CD4-positive, alpha-beta T cell treated with Interleukin-21 for 1 hour (primary cell): ENCODE measurements around the gene PRR5.
"Not testable (repeated sequence)": the region's sequence is repeated elsewhere in the genome, so short reads cannot be mapped to it uniquely, and the experiment has no call there.

Experiments
- DNase-seq: peaks from one replicate; pipeline ENCODE4 v3.0.0-alpha.2; 2020

The PRR5 gene

DNA sequence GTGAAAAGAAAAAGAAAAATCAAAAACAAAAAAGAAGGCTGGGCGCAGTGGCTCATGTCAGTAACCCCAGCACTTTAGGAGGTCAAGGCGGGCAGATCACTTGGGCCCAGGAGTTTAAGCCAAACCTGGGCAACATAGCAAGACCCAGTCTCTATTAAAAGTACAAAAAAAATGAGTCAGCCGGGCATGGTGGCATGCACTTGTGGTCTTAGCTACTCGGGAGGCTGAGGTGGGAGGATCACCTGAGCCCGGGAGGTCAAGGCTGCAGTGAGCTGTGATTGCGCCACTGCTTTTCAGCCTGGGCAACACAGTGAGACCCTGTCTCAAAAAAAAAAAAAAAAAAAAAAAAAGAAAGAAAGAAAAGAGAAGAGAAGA is 26.0 kb upstream of the PRR5 start:
- DNase-seq = not testable (repeated sequence)

DNA sequence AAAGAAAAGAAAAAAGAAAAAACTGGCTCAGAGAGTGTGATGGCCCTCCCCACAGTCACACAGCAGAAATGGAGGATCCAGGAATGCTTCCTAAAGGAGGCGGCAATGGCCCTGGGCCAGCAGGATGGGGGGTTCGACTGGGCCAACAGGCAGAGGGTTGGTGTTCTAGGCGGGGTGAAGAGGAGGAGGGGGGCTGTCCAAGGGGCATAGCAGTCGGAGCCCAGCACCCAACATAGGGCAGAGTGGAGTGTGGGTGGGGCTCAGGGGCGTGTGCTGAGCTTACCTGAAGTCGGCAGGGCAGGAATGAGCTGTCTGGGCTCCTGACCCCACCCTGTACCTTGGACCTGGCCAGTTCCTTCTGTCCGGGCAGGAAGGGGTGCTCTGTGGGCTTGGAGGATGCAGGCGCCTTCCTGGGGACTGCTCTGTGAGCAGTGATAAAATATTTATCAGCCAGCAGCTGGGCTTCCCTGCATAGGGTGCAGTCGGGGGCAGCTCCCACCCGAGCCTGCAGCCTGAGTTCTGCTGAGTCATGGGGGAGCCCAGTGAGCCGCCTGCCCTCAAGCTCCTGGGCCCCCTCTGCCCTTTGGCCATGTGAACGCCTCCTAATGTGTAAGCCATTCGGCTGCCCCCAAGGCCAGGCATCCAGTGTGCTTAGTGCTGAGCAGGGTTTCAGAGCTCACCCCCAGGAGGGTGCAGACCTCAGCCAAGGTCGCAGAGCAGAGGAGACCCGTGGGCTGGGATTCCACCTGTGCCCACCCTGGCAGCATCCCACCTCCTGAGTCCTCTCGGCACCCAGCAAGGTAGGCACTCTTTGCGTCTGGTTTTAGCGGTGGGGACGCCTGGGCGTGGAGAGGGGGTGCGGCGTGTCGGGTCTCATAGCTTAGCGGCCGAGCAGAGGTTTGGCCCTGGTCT is 25.3 kb upstream of the PRR5 start:
- no peak for DNase-seq

DNA sequence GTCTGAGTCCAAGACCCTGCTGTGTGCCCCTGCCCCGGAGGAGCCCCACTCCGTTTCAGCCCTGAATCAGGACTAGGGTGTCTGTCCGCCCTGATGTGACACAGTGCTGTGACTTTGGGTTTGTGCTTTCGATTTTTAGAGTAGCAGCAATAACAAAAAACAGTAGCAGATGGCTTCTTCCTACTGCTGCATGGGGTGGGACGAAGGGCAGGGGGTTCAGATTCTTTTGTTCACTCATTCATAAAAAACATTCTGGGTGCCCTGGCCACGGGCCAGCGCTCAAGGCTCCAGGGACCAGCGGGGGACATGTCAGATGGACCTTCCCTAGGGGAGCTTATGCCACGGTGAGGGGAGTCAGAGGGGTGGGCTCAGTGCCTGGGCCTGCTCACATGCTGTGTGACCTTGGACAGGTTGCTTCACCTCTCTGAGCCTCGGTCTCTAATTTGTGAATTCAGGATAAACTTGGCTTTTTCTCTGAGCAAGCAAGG is 24.6 kb upstream of the PRR5 start:
- DNase-seq = no peak

DNA sequence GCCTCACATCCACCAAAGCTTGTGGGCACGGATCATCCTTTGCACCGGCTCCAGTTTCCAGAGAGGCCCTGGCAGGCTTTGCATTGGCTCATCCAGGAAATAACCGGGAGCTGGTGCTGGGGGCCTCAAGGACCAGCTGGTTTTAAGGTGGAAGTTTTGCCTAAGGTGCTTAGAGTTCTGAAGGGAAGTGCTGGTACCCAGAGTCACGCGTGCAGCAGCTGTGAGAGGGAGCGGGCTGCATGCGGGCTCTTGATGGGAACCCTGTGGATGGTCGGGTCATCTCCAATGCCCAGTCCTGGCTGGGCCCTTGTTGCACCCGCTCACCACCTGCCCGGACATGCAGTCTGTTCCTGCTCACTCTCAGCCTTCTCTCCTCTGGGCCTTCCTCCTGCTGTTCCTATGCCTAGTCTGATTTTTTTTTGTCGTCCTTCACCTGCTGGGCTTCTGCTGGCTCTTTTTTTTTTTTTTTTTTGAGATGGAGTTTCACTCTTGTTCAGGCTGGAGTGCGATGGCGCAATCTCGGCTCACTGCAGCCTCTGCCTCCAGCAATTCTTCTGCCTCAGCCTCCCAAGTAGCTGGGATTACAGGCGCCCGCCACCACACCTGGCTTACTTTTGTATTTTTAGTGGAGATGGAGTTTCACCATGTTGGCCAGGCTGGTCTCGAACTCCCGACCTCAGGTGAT is 24.0 kb upstream of the PRR5 start:
- no peak for DNase-seq

DNA sequence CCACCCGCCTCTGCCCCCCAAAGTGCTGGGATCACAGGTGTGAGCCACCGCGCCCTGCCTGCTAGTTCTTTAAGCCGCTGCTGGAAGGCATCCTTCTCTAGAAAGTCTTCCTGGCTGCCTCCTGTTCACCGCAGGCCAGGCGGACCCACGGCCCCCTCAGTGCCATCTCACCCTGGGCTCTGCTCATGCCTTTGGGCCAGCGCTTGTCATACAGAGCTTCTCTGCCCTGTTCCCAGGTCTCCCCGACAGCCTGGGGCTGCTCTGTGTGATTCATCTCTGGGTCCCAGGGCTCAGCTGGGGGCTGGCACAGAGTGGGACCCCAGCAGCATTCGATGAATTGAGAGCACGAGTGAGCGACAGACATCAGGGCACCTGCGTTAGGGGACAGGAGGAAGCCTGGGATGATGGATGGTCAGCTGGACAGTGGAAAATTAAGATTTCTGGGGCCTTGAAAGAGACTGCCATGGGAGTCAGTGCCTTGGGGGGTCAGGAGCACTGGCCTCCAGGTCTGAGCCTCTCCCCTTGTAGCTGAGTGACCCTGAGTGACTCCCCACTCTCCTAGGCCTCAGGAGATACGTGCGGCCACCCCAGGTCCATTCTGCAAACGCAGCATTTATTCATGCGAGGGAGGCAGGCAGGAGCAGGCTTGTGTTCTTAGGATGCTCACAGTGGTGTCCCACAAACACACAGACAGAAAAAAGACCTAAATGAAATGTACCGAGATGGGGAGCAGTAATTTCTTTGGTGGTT is 23.3 kb upstream of the PRR5 start:
- DNase-seq = no peak

DNA sequence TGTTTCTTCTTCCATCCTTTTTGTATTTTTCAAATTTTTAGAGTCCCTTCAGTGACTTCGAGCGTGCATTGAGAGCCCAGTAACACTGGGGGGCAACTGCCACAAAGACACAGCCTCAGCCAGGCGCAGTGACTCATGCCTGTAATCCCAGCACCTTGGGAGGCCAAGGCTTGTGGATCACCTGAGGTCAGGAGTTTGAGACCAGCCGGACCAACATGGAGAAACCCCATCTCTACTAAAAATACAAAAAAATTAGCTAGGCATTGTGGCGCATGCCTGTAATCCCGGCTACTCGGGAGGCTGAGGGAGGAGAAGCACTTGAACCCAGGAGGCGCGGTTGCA is 22.7 kb upstream of the PRR5 start:
- DNase-seq = not testable (repeated sequence)

DNA sequence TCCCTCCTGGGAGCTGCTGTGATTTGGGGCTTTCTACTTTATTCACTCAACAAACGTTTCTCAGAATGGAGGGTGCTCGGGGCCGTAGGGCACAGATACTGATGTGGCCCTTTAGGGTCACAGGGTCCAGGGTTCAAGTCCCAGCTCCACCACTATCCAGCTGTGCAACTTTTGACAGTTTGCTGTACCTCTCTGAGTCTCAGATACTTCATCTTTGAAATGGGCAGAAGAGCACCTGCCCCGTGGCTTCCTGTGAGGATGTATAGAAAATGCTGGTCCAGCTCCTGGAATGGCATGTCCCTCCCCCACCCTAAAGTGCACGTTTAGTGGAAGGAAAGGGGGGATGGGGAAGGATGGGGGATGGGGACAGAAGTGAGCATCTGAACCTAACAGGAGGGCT is 21.9 kb upstream of the PRR5 start:
- DNase-seq = no peak

DNA sequence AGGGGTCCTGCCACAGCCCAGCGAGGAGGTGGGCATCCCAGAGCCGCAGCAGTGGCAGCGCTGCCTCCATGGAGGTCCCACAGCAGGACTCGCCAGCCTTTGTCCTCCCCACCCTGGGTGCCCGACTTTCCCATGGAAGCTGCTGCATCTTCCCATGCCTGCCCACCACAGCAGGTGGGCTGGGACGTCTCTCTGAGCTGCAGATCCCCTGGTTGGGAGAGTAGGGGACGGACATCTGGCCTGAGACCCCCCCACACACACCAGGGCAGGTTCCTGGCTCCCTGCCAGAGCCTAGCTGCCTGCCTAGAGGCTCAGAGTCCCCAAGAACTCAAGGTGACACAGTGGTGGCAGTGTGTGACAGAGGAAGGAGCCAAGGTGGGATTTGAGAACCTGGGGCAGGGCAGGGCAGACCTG is 21.5 kb upstream of the PRR5 start:
- no peak for DNase-seq

DNA sequence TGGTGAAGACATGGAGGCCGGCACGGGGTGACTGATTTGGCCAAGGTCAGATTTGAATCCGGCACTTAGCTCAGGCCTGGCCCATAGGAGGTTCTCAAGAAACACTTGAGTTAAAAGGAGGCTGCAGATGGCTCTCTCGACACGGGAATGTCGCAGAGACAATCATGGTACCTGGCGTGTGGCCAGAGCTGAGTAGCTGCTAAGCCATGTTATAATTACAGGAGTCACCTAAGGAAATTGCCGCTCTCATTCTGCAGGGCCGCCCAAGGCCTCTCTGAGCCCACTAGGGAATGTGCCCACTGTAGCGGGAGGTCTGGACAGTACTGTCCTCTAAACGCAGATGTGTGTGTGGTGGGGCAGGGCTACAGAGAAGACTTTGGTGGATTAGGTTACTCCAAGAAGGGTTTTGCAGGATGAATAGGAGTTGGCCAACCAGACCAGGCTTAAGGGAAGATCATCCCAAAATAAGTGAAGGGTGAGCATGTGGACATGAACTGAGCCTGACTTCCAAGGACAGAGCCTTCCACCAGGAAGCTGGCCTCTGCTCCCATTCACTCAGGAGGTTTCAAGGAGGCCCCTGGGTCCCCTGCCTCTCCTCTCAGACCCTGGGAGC is 19.3 kb upstream of the PRR5 start:
- DNase-seq = no peak

DNA sequence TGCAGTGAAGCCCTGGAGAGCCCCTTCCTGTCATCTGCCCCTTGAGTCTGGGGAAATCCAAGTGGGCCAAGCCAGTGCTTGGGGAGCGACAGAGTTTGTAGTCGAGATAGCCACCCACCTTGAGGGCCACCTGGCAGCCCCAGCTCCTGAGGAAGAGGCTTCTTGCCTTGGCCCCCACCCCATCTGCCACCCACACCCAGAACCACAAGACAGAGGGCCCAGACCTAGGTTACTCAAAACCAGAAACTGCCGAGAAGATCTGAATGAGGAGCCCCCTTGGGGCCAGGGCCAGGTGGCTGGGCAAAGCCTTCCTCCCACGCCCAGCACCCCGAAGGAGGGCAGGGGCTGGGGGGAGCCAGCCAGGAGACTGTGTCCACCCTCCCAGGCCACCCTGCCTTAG is 18.8 kb upstream of the PRR5 start:
- DNase-seq = no peak

DNA sequence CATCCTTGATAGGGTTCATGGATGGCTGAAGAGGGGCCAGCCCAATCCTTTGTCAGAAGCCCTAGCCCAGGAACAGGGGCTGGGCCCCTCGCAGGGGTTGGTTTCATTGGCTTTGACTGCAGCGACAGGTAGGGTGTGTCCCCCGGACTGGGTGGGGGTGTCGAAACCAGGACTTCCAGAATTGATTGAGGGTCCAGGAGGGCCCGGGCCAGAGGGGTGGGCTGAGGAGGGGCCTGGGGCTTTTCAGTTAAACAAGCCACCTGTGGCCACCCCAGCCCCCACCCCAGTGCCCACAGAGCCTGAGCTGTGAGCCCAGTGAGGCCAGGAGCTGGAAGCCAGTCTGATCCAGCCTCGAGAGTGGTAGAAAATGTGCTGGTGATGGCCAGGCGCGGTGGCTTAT is 18.1 kb upstream of the PRR5 start:
- DNase-seq = no peak

DNA sequence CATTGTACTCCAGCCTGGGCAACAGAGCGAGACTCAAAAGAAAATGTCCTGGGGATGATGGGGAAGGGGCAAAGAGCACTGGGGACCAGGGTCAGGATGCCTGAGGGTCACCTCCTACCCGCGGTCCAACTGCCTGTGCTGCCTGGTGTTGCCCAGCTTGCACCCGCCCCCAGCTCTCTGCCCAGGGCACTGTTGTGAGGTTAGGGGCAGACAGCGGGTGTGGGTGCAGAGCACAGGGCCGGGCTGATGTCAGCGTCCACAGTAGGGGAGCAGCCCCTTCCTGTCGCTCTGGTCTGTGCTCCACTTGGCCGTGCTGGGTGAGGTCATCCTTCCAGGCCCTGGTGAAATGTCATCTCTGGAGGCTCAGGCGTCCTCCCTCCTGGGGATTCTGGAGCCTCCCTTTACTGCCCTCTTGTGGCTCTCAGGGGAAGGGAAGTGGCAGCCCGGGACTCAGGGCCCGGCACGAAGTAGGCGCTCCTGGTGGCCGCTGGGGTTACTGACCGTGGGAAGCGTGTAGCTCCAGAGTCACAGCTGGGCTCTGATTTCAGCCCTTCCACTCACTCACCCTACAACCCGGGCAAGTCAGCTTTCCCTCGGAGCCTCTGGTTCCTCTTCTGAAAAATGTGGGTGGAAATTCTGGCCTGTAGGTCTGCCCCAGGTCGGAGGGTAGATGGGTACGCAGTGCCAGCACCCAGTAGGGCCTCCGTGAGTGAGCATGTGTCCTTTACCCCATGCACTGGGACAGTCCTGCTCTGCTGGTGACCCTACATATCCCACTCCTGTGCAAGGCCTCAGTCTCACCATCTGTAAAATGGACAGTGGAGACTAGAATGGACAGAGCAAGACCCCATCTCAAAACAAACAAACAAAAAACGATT is 17.3 kb upstream of the PRR5 start:
- peak; percentile 90 for DNase-seq

DNA sequence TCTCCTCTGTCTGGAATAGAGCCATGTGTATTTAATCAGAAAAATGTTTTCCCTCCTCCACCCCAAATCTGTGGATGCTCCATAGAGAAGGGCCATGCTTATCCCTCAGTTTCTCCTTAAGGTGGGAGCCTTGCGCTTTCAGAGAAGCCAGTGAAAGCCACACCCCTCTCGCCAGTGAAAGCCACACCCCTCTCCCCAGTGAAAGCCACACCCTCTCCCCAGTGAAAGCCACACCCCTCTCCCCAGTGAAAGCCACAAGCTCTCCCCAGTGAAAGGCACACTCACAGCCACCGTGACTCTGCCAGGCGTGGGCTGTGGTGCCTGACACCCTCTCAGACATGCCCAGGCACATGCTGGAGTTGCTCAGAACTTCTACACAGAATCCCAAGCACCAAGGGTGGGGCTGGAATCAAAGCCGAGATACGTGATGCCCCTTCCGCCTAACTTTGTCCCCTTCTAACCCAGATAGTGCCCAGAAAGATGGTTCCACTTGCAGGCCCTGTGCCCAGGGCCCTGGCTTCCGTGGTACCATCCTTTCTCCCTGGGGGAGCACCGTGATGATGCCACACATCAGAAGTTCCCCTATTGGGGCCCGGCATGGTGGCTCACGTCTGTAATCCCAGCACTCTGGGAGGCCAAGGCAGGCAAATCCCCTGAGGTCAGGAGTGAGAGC is 16.5 kb upstream of the PRR5 start:
- peak; percentile 91 for DNase-seq

DNA sequence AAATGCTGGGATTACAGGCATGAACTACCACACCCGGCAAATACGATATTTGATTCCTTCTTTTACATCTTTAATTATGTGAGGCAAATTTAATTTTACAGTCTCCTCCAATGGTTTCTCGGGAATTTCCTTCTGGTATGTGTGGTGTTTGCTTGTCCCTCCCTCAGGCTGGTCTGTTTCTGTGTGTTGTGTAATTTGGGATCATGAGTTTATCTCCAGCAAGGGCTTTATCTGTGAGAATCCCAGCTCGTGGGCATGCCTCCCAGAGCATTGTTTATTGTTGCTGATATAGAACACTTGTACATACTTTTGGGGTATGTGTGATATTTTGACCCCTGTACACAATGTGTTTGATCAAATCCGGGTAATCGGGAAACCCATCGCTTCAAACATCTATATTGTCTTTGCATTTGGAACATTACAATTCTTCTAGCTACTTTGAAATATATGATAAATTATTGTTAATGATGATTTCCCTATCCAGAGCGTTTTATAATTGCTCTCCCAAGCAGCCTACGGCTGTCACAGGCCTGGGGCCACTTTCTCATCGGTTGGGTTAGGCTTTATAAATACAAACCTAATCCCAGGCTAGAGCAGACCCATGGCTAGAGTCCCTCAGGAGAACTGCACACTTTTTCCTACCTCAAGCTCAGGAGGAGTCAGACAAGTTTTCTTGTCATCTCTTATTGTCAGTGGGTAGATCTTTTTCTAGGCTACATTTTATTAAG is 15.0 kb upstream of the PRR5 start:
- no peak for DNase-seq

DNA sequence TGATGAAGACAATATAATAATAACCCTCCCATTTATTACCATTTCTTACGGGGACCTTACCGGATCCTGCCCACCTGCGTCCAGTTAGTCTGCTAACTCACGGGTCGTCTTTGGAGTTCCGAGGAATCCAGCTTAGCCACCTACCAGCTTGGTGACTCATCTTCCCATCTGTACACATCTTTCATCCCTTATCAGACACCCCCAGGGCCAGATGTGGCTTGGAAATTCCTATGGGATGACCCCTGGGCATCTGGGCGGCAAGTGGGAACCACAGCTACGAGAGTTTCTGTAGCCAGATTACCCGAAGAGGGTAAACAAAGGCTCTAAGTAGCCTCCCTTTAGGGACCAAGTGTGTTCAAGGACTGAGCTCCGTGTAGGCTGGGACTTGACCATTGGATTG is 12.8 kb upstream of the PRR5 start:
- no peak for DNase-seq

DNA sequence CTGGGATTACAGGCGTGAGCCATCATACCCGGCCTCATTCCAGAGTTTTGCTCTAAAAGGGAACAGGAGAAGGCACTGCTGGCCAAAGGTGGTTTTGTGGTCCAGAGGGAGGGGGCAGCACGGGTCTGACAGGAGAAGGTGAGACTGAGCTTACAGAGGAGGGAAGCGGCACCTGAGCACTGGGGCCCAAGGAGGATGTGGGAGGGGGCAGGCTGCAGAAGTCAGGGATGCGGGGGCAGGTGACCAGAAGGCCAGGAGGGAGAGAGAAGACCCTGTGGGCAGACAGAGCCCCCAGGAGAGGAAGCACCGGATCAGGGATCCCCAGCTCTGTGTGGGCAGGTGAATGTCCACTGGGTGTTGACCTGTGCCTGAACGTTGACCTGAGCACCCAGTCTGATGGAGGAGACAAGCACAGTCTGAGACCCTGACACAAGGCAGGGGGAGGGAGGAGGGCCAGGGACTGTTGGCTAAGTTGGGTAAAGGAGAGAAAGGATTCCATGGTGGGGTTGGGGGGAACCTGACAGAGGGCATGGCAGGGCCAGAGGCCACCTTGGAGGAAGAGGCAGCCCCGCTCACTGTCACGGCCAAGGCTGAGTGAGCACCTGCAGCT is 12.0 kb upstream of the PRR5 start:
- DNase-seq = no peak

DNA sequence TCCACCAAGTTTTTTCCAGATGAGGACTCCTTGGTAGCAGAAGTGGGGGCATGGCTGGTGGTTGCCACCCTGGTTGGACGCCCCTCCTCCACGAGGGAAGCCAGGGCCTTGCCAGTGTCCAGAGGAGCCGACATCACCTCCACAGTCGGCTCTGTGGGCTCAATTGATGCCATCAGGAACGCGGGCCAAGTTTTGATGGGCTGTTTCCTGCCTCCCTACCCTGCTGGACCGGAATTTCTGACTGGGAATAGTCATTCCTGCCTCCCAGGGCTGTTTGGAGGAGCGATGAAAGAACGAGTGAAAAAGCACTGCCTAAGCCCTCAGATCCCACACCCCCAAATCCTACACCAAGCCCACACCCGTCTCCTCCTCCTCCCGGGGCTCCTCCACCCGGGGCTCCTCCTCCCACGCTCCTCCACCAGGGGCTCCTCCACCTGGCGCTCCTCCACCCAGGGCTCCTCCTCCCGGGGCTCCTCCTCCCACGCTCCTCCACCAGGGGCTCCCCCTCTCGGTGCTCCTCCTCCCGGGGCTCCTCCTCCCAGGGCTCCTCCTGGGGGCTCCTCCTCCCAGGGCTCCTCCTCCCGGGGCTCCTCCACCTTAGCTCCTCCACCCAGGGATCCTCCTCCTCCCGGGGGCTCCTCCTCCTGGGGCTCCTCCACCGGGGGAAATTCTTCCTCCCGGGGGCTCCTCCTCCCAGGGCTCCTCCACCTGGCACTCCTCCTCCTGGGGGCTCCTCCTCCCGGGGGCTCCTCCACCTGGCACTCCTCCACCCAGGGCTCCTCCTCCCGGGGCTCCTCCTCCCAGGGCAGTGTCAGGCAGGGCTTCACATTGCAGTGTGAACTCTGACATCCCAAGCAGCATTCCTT is 10.0 kb upstream of the PRR5 start:
- no peak for DNase-seq

DNA sequence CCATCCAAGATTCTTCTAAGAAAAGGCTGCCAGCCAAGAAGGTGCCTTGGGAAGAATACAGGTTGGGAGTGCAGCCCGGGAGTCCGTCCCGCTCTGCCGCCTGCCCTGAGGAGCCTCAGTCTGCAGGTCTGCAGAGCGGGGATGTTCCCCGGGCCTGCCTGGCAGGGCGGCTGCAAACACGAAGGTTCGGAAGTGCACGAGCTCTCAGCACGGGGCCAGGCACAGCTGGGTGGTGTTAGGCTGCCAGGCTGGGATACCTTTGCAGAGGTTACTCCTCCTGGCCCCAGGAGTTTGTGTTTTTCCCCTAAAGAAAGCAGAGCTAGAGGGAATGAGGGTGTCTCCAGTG is 9.4 kb upstream of the PRR5 start:
- no peak for DNase-seq

DNA sequence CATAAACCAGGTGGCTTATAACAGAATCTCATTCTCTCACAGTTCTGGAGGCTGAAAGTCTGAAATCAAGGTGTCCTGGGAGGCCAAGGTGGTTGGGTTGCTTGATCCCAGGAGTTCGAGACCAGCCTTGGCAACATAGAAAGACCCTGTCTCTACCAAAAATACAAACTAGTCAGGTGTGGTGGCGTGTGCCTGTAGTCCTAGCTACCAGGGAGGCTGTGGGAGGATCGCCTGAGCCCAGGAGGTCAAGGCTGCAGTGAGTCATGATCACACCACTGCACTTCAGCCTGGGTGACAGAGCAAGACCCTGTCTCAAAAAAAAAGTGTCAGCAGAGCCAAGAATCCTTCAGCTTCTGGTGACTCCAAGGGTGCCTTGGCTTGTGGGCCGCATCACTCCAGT is 8.9 kb upstream of the PRR5 start:
- no peak for DNase-seq

DNA sequence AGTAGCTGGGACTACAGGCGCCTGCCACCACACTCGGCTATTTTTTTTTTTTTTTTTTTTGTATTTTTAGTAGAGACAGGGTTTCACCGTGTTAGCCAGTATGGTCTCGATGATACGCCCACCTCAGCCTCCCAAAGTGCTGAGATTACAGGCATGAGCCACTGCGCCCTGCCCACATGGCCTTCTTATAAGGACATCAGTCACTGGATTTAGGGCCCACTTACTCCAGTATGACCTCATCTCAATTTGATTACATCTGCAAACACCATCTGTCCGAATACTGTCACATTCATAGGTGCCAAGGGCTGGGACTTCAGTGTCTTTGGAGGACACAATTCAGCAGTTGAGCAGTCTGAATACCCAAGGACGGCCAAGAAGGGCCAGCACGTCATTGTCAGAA is 8.2 kb upstream of the PRR5 start:
- no peak for DNase-seq
